Caco-2 (cell line): ENCODE measurements around the gene PTRHD1. TPM values are rescaled to one million over a fixed set of nuclear protein-coding genes. Genes with fewer than 3 reads are reported as not detected.

ENCODE experiments used
- BruUV-seq: library from RNA; stranded (reverse); fragments of 400-500 nt; replicated peaks from 2 replicates; lab custom pipeline; 2021; lab: Mats Ljungman, UMichigan
- CTCF ChIA-PET: fragments of 300-600 bp; sonication (Branson Sonifier 250); formaldehyde crosslinking; loops from one replicate; lab custom pipeline; 2022; ENCODE audit warnings: antibody characterized with exemption; lab: Charles Lee
- POLR2A ChIA-PET: fragments of 300-600 bp; sonication (Branson Sonifier 250); formaldehyde crosslinking; loops from one replicate; lab custom pipeline; 2022; ENCODE audit warnings: antibody characterized with exemption; lab: Charles Lee
- DNase-seq, 2 experiments: peaks; one replicate each; pipeline versions ENCODE4 v3.0.0 to v3.0.0-alpha.2; 2020 to 2022
- H3K27me3 ChIP-seq: replicated peaks from 2 replicates; pipeline ENCODE4 v1.6.0; 2011; ENCODE audit warnings: low read length; ENCODE audit not compliant: control insufficient read depth, insufficient read depth
- H3K36me3 ChIP-seq: 2 replicates; pipeline ENCODE4 v1.5.1; 2011; ENCODE audit warnings: low read length; ENCODE audit not compliant: control insufficient read depth, insufficient read depth
- H3K4me1 ChIP-seq: fragments of 250-450 bp; sonication (Bioruptor Pico); 2 replicates; pipeline ENCODE4 v1.5.1; 2020; ENCODE audit warnings: mild to moderate bottlenecking
- H3K4me3 ChIP-seq: 2 replicates; pipeline ENCODE4 v1.5.1; 2011; ENCODE audit warnings: low read depth, mild to moderate bottlenecking, control low read depth, low read length
- H3K9me3 ChIP-seq: fragments of 250-450 bp; sonication (Bioruptor Pico); 2 replicates; pipeline ENCODE4 v1.5.1; 2020; ENCODE audit warnings: mild to moderate bottlenecking, moderate library complexity
- H3K27ac Mint-ChIP-seq: one replicate; pipeline ENCODE4 v1.8.0; 2022; ENCODE audit warnings: mixed read lengths; ENCODE audit not compliant: unreplicated experiment
- H3K27me3 Mint-ChIP-seq: one replicate; pipeline ENCODE4 v1.8.0; 2022; ENCODE audit warnings: mixed read lengths; ENCODE audit not compliant: insufficient read depth, unreplicated experiment
- H3K36me3 Mint-ChIP-seq: one replicate; pipeline ENCODE4 v1.8.0; 2022; ENCODE audit warnings: mild to moderate bottlenecking, mixed read lengths; ENCODE audit not compliant: insufficient read depth, unreplicated experiment
- H3K4me1 Mint-ChIP-seq: one replicate; pipeline ENCODE4 v1.8.0; 2022; ENCODE audit warnings: low read depth, mixed read lengths; ENCODE audit not compliant: unreplicated experiment
- H3K4me3 Mint-ChIP-seq: one replicate; pipeline ENCODE4 v1.8.0; 2022; ENCODE audit warnings: mild to moderate bottlenecking, moderate library complexity, mixed read lengths; ENCODE audit not compliant: unreplicated experiment
- H3K9me3 Mint-ChIP-seq: one replicate; pipeline ENCODE4 v1.8.0; 2022; ENCODE audit warnings: mixed read lengths; ENCODE audit not compliant: unreplicated experiment
- CTCF ChIP-seq, 2 experiments: fragments of 200-600 bp in 1 of 2; IDR thresholded peaks; 1 replicate in 1 of 2; 2 replicates in 1 of 2; pipeline versions ENCODE4 v1.5.1 to v1.8.0; 2011 to 2022; ENCODE audit warnings: antibody characterized with exemption in 1 of 2, control low read depth in 1 of 2, inconsistent platforms in 1 of 2, low read depth in 1 of 2, low read length in 1 of 2, mild to moderate bottlenecking in 1 of 2, moderate library complexity in 1 of 2; ENCODE audit not compliant: insufficient read depth in 1 of 2, severe bottlenecking in 1 of 2, unreplicated experiment in 1 of 2
- intact Hi-C: fragments of 100-400 bp; cut with micrococcal nuclease; formaldehyde crosslinking; loops from one replicate; pipeline ENCODE4 v1.10.0; 2022; ENCODE audit not compliant: unreplicated experiment
- total RNA-seq: library from RNA; stranded (reverse); gene quantifications from 2 replicates; pipeline ENCODE4 v1.2.3, GENCODE V29; 2022

Gene PTRHD1
- total RNA-seq, 1 experiment from 2014 or later = 52.8 TPM

- H3K9me3 ChIP-seq = no peaks in the 10 kb centered on the region
- Mint-ChIP-seq H3K27me3 (no peaks in the 10 kb centered on the region), H3K27ac (no peak overlapping the region), H3K36me3 (peaks cover 88% of the 10 kb centered on the region), H3K4me3 (no peak overlapping the region), H3K9me3 (no peaks in the 10 kb centered on the region), H3K4me1 (peaks cover 10% of the 10 kb centered on the region)
- peaks cover 4% of the 10 kb centered on the region; the same call in 1 of the 2 replicates for H3K4me1 ChIP-seq
- H3K4me3 ChIP-seq = no peak overlapping the region
- DNase-seq = no peak
- no peak for TF ChIP-seq CTCF (IDR thresholded peaks at IDR 0.05; ENCODE audit: insufficient read depth in 1 of 2, low read depth in 1 of 2, low read length in 1 of 2, severe bottlenecking in 1 of 2, unreplicated experiment in 1 of 2)
- intact Hi-C loops = no loop called here
- no peaks in the 10 kb centered on the region for H3K27me3 ChIP-seq
- ChIA-PET CTCF (interaction anchor here (0.7 to 1.9 kb wide), 2 partner anchors 9 to 26 kb away, joined by 3 to 7 read pairs; partner anchors contain the start of genes CENPO and PTRHD1), POLR2A (no interaction called here)
- H3K36me3 ChIP-seq = peaks cover 2% of the 10 kb centered on the region
- no TSS peak for BruUV-seq
Measured at GRCh38 chr2:24818721-24819167, 25.6 kb upstream of the PTRHD1 start.

- intact Hi-C loops = no loop called here
- Mint-ChIP-seq H3K27me3 (no peaks in the 10 kb centered on the region), H3K4me3 (no peak overlapping the region), H3K27ac (peak overlapping the region; percentile 24), H3K4me1 (peaks cover 10% of the 10 kb centered on the region), H3K9me3 (no peaks in the 10 kb centered on the region), H3K36me3 (peaks cover 88% of the 10 kb centered on the region)
- Histone ChIP-seq H3K4me1 (peaks cover 4% of the 10 kb centered on the region; the same call in 1 of the 2 replicates), H3K4me3 (no peak overlapping the region), H3K36me3 (peaks cover 2% of the 10 kb centered on the region), H3K27me3 (no peaks in the 10 kb centered on the region), H3K9me3 (no peaks in the 10 kb centered on the region)
- ChIA-PET CTCF (no interaction called here), POLR2A (no interaction called here)
- no peak for TF ChIP-seq CTCF (IDR thresholded peaks at IDR 0.05; ENCODE audit: insufficient read depth in 1 of 2, low read depth in 1 of 2, low read length in 1 of 2, severe bottlenecking in 1 of 2, unreplicated experiment in 1 of 2)
- BruUV-seq = no TSS peak
- DNase-seq = no peak
Measured at GRCh38 chr2:24816884-24817283, 23.7 kb upstream of the PTRHD1 start.

- no TSS peak for BruUV-seq
- Histone ChIP-seq H3K4me3 (no peak overlapping the region), H3K9me3 (no peaks in the 10 kb centered on the region), H3K4me1 (peaks cover 4% of the 10 kb centered on the region; the same call in 1 of the 2 replicates), H3K27me3 (no peaks in the 10 kb centered on the region), H3K36me3 (peaks cover 2% of the 10 kb centered on the region)
- Mint-ChIP-seq H3K4me1 (peaks cover 10% of the 10 kb centered on the region), H3K9me3 (no peaks in the 10 kb centered on the region), H3K27me3 (no peaks in the 10 kb centered on the region), H3K36me3 (peaks cover 88% of the 10 kb centered on the region), H3K4me3 (no peak overlapping the region), H3K27ac (peak overlapping the region; percentile 24)
- ChIA-PET CTCF (no interaction called here), POLR2A (no interaction called here)
- intact Hi-C loops = no loop called here
- no peak for DNase-seq
- no peak for TF ChIP-seq CTCF (IDR thresholded peaks at IDR 0.05; ENCODE audit: insufficient read depth in 1 of 2, low read depth in 1 of 2, low read length in 1 of 2, severe bottlenecking in 1 of 2, unreplicated experiment in 1 of 2)
Measured at GRCh38 chr2:24816404-24816803, 23.2 kb upstream of the PTRHD1 start.
